Esophagus squamous epithelium (tissue), 4 donors: ENCODE results near the gene ALPL.

Experiments used
- POLR2A ChIP-seq, 4 donors: fragments of 450-650 bp; IDR thresholded peaks; one replicate each; pipeline ENCODE4 v1.6.1; 2017; ENCODE audit warnings: antibody characterized with exemption in 4 of 4, mild to moderate bottlenecking in 4 of 4, moderate library complexity in 3 of 4
- TF ChIP-seq, protein P1 (sequence below), 6 experiments: fragments of 450-650 bp in 4 of 6; fragments of 200-600 bp in 2 of 6; sonication (generic) in 2 of 6; IDR thresholded peaks; one replicate each; pipeline ENCODE4 v1.5.1; 2016 to 2019; ENCODE audit warnings: antibody characterized with exemption in 6 of 6, mild to moderate bottlenecking in 4 of 6, moderate library complexity in 4 of 6

GRCh38 chr1:21534674-21535378 is 25.6 kb downstream of the ALPL start:
- no peak for TF ChIP-seq POLR2A (IDR thresholded peaks at IDR 0.05)
- TF ChIP-seq, protein P1, sequence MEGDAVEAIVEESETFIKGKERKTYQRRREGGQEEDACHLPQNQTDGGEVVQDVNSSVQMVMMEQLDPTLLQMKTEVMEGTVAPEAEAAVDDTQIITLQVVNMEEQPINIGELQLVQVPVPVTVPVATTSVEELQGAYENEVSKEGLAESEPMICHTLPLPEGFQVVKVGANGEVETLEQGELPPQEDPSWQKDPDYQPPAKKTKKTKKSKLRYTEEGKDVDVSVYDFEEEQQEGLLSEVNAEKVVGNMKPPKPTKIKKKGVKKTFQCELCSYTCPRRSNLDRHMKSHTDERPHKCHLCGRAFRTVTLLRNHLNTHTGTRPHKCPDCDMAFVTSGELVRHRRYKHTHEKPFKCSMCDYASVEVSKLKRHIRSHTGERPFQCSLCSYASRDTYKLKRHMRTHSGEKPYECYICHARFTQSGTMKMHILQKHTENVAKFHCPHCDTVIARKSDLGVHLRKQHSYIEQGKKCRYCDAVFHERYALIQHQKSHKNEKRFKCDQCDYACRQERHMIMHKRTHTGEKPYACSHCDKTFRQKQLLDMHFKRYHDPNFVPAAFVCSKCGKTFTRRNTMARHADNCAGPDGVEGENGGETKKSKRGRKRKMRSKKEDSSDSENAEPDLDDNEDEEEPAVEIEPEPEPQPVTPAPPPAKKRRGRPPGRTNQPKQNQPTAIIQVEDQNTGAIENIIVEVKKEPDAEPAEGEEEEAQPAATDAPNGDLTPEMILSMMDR (IDR thresholded peaks at IDR 0.05) = peak in 5 of 6 experiments; percentile 30 to 66 (median 45)
